Measurements from ENCODE around the gene FRAT1.

DNA sequence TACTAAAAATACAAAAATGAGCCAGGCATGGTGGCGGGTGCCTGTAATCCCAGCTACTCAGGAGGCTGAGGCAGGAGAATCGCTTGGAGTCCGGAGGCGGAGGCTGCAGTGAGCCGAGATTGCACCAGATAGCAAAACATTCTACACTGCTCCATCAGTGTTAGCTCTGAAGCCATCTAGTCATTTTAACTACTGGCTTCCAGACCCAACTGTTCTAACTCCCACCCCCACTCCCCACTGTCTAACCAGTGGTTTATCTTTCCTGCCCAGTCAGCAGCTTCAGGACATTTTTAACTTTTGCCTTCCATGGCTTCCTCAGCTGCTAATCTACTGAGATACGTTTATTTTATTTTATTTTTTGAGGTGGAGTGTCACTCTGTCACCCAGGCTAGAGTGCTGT is 6.2 kb upstream of the FRAT1 start:
- TF ChIP-seq PAX5 (IDR thresholded peaks at IDR 0.05; ENCODE audit: insufficient read depth, low read length, severe bottlenecking) (no peak), POLR2AphosphoS5 (IDR thresholded peaks at IDR 0.05; ENCODE audit: low read depth, low read length) (no peak), POLR2A (IDR thresholded peaks at IDR 0.05; ENCODE audit: low read depth, low read length) (no peak), SPI1 (IDR thresholded peaks at IDR 0.05; ENCODE audit: low read depth, low read length) (no peak), TAF1 (IDR thresholded peaks at IDR 0.05; ENCODE audit: low read depth, low read length) (no peak), POU2F2 (IDR thresholded peaks at IDR 0.05; ENCODE audit: low read depth, low read length) (no peak)
